SK-N-SH treated with all-trans-retinoic acid at 6 μM for 48 hours (cell line): ENCODE measurements around the gene U2AF2.

Experiments
- ATAC-seq: fragments of 200-7000 bp; cut with Tn5 transposase; 3 replicates; pipeline ENCODE4 v1.9.1; 2020; ENCODE audit warnings: mild to moderate bottlenecking, moderate library complexity
- ARNTL ChIP-seq: fragments of 450-650 bp; formaldehyde crosslinking; IDR thresholded peaks from 2 replicates; pipeline ENCODE4 v1.5.0; 2020; ENCODE audit warnings: low read depth, mild to moderate bottlenecking, moderate library complexity, borderline replicate concordance
- BACH2 ChIP-seq: fragments of 250-450 bp; sonication (Bioruptor Pico); IDR thresholded peaks from 2 replicates; pipeline ENCODE4 v1.9.0; 2021; ENCODE audit warnings: mild to moderate bottlenecking, borderline replicate concordance
- CSDC2 ChIP-seq: fragments of 250-450 bp; sonication (Bioruptor Pico); IDR thresholded peaks from 2 replicates; pipeline ENCODE4 v1.5.0; 2020; ENCODE audit warnings: mild to moderate bottlenecking, moderate library complexity
- ESRRG ChIP-seq: fragments of 250-450 bp; sonication (Bioruptor Pico); IDR thresholded peaks from 2 replicates; pipeline ENCODE4 v1.6.1; 2021; ENCODE audit warnings: mild to moderate bottlenecking
- GLIS3 ChIP-seq: fragments of 250-450 bp; sonication (Bioruptor Pico); IDR thresholded peaks from 2 replicates; pipeline ENCODE4 v1.5.0; 2020; ENCODE audit warnings: mild to moderate bottlenecking, moderate library complexity
- ISL1 ChIP-seq: fragments of 250-450 bp; sonication (Bioruptor Pico); IDR thresholded peaks from 2 replicates; pipeline ENCODE4 v2.1.2; 2022; ENCODE audit warnings: mild to moderate bottlenecking, moderate library complexity
- OSR1 ChIP-seq: fragments of 250-450 bp; sonication (Bioruptor Pico); IDR thresholded peaks from 2 replicates; pipeline ENCODE4 v1.8.0; 2022; ENCODE audit warnings: moderate library complexity, mild to moderate bottlenecking, inconsistent platforms
- PATZ1 ChIP-seq: fragments of 250-450 bp; sonication (Bioruptor Pico); IDR thresholded peaks from 2 replicates; pipeline ENCODE4 v1.8.0; 2020; ENCODE audit warnings: mild to moderate bottlenecking, moderate library complexity, borderline replicate concordance
- POU6F1 ChIP-seq: fragments of 250-450 bp; sonication (Bioruptor Pico); IDR thresholded peaks from 2 replicates; pipeline ENCODE4 v1.8.0; 2021; ENCODE audit warnings: low read depth, mild to moderate bottlenecking, moderate library complexity, borderline replicate concordance
- PPARA ChIP-seq: fragments of 250-450 bp; sonication (Bioruptor Pico); IDR thresholded peaks from 2 replicates; pipeline ENCODE4 v1.5.0; 2020; ENCODE audit warnings: mild to moderate bottlenecking, borderline replicate concordance
- RARB ChIP-seq: fragments of 250-450 bp; sonication (Bioruptor Pico); IDR thresholded peaks from 2 replicates; pipeline ENCODE4 v1.8.0; 2021; ENCODE audit warnings: mild to moderate bottlenecking, moderate library complexity
- SNAI2 ChIP-seq: fragments of 250-450 bp; sonication (Bioruptor Pico); IDR thresholded peaks from 2 replicates; pipeline ENCODE4 v1.5.0; 2020; ENCODE audit warnings: mild to moderate bottlenecking, moderate library complexity
- TCF4 ChIP-seq: fragments of 250-450 bp; sonication (Bioruptor Pico); IDR thresholded peaks from 2 replicates; pipeline ENCODE4 v1.8.0; 2021; ENCODE audit warnings: mild to moderate bottlenecking, moderate library complexity, borderline replicate concordance
- TOX ChIP-seq: fragments of 250-450 bp; sonication (Bioruptor Pico); IDR thresholded peaks from 2 replicates; pipeline ENCODE4 v1.8.0; 2021; ENCODE audit warnings: mild to moderate bottlenecking, moderate library complexity, borderline replicate concordance
- TSHZ2 ChIP-seq: fragments of 250-450 bp; sonication (Bioruptor Pico); IDR thresholded peaks from 2 replicates; pipeline ENCODE4 v1.5.0; 2020; ENCODE audit warnings: mild to moderate bottlenecking, moderate library complexity
- ZC3H10 ChIP-seq: fragments of 250-450 bp; sonication (Bioruptor Pico); IDR thresholded peaks from 2 replicates; pipeline ENCODE4 v1.5.1; 2021; ENCODE audit warnings: mild to moderate bottlenecking, moderate library complexity
- ZFP3 ChIP-seq: fragments of 250-450 bp; sonication (Bioruptor Pico); IDR thresholded peaks from 2 replicates; pipeline ENCODE4 v1.5.0; 2020; ENCODE audit warnings: mild to moderate bottlenecking, moderate library complexity
- ZFP30 ChIP-seq: fragments of 450-650 bp; formaldehyde crosslinking; IDR thresholded peaks from 2 replicates; pipeline ENCODE4 v1.5.0; 2022; ENCODE audit warnings: mild to moderate bottlenecking, moderate library complexity
- ZNF565 ChIP-seq: fragments of 450-650 bp; formaldehyde crosslinking; conservative IDR thresholded peaks from 2 replicates; pipeline ENCODE4 v1.5.0; 2020; ENCODE audit warnings: low read depth, mild to moderate bottlenecking, moderate library complexity
- ZNF70 ChIP-seq: fragments of 450-650 bp; formaldehyde crosslinking; IDR thresholded peaks from 2 replicates; pipeline ENCODE4 v1.5.0; 2020; ENCODE audit warnings: mild to moderate bottlenecking, moderate library complexity
- ZNF8 ChIP-seq: fragments of 450-650 bp; formaldehyde crosslinking; IDR thresholded peaks from 2 replicates; pipeline ENCODE4 v1.5.0; 2020; ENCODE audit warnings: mild to moderate bottlenecking, moderate library complexity
- TF ChIP-seq, protein P1 (sequence below): fragments of 250-450 bp; sonication (Bioruptor Pico); IDR thresholded peaks from 2 replicates; pipeline ENCODE4 v1.5.1; 2021; ENCODE audit warnings: mild to moderate bottlenecking, moderate library complexity
- TF ChIP-seq, protein P2 (sequence below): fragments of 250-450 bp; sonication (Bioruptor Pico); IDR thresholded peaks from 2 replicates; pipeline ENCODE4 v1.5.1; 2020; ENCODE audit warnings: low read depth, mild to moderate bottlenecking, moderate library complexity

Gene U2AF2

DNA sequence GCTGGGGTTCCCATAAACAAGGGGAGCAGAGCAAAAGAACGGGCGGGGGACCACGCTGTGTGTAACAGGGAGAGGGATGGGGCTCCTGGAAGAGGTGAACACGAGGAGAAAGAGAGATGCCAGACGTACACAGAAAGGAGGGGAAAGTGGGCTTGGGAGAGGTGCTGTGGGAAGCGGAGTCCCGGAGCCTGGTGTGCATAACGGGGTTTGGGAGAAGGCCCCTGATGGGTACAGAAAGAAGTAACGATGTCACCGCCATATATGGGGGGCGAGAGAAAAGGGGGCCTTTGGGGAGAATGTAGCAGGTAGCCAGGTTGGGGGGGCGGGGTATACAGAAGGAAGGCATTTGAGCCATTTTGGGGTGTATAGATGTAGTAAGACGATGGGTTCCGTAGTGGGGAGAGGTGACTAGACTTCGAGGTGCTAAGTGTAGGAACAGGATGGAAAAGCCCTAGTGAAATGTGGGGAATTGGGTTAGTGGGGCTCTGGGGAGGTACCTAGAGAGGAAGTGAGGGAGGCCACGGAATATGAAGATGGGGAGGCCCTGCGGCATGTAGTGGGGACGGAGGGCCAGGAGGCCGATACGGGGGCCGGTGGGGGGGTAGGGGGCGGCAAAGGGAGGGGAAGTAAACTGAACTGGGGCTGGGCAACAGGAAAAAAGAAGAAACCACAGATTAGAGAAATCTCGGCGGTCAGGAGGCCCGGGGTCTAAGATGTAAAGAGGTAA is 13.2 kb upstream of the U2AF2 start (continued):
- no peak for TF ChIP-seq ZNF565 (CRISPR knock-in tag)
- TF ChIP-seq BACH2 (CRISPR knock-in tag): no peak
- TF ChIP-seq ZNF8: no peak
- TF ChIP-seq TCF4 (CRISPR knock-in tag): no peak
- TF ChIP-seq, all 23 proteins: peak for 0

DNA sequence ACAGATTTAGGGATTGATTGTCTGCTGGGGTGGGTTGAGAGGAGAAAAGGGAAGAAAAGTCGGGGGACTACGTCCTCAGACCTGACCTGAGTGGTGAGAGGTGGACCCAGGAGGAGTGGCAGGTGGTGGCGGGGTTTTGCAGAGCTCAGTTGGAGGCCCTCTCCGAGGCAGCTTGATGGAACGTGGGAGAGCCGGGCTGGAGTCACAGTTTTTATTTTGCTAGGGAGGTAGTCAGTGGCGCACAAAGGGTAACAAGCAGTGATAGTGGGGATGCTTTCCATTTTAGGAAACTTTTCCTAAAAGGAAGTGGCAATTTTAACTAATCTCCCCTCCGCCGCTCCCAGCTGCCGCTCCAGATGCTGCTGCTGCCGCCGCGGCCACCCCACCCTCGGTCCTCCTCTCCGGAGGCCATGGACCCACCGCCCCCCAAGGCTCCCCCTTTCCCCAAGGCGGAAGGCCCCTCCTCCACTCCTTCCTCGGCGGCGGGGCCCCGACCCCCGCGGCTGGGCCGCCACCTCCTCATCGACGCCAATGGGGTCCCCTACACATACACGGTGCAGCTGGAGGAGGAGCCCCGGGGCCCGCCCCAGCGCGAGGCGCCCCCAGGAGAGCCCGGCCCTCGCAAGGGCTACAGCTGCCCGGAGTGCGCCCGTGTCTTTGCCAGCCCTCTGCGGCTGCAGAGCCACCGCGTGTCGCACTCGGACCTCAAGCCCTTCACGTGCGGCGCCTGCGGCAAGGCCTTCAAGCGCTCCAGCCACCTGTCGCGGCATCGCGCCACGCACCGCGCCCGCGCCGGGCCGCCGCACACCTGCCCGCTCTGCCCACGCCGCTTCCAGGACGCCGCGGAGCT is 12.5 kb upstream of the U2AF2 start:
- TF ChIP-seq TCF4 (CRISPR knock-in tag) (no peak), CSDC2 (CRISPR knock-in tag) (no peak), ZNF70 (CRISPR knock-in tag) (no peak), ZC3H10 (CRISPR knock-in tag) (no peak), ZNF8 (no peak), PATZ1 (CRISPR knock-in tag) (no peak), ESRRG (CRISPR knock-in tag) (no peak), PPARA (CRISPR knock-in tag) (no peak), ARNTL (CRISPR knock-in tag) (no peak)
- no peak; the same call in 2 of the 3 replicates for ATAC-seq

DNA sequence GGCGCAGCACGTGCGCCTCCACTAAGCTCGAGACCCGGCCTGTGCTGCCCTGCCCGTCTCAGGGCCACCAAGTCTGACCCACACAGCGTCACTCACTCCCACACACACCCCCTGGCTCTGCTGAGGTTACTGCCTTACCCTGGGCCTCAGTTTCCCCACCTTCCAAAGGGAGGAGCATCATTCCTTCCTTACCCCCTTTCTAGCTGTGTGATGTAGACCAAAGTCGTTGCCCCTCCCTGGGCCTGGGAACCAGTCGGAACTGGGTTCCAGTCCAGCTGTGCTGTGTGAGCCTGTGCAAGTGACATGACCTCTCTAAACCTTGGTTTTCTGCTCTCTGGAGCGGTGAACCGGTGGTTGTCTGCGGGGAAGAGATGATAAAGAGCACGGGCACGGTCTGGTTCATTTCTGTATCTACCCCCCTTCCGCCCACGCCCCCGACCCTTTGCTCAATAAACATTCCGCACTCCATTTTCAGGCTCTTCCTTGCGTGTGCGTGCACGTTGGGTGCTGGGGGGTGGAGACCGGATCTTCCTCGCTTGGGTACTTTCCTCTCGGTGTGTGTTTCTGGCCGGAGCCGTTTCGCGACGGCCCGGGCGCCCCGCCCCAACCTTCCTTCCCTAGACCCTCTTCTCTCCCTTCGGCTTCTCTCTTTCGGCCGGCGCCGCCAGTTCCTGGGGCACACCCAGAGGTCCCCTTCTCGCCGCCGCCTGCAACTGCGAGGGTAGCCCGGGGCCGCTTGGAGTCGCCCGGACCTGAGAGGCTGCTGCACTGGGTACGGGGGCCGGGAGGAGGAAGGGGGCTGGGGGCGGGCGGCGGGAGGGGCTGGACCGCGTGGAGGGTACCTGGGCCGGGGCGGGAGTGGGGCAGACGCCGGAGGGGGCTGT is 11.6 kb upstream of the U2AF2 start, which contains the start of gene ZNF581:
Gene ZNF581 (plus strand): TSS at position 647 of the 884 bp plus-strand sequence. CDS start 923 bp downstream, outside the sequence.
- ATAC-seq: peak; percentile 53
- TF ChIP-seq PPARA (CRISPR knock-in tag): no peak
- TF ChIP-seq, protein P1, sequence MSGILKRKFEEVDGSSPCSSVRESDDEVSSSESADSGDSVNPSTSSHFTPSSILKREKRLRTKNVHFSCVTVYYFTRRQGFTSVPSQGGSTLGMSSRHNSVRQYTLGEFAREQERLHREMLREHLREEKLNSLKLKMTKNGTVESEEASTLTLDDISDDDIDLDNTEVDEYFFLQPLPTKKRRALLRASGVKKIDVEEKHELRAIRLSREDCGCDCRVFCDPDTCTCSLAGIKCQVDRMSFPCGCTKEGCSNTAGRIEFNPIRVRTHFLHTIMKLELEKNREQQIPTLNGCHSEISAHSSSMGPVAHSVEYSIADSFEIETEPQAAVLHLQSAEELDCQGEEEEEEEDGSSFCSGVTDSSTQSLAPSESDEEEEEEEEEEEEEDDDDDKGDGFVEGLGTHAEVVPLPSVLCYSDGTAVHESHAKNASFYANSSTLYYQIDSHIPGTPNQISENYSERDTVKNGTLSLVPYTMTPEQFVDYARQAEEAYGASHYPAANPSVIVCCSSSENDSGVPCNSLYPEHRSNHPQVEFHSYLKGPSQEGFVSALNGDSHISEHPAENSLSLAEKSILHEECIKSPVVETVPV (CRISPR knock-in tag): no peak
- TF ChIP-seq, protein P2, sequence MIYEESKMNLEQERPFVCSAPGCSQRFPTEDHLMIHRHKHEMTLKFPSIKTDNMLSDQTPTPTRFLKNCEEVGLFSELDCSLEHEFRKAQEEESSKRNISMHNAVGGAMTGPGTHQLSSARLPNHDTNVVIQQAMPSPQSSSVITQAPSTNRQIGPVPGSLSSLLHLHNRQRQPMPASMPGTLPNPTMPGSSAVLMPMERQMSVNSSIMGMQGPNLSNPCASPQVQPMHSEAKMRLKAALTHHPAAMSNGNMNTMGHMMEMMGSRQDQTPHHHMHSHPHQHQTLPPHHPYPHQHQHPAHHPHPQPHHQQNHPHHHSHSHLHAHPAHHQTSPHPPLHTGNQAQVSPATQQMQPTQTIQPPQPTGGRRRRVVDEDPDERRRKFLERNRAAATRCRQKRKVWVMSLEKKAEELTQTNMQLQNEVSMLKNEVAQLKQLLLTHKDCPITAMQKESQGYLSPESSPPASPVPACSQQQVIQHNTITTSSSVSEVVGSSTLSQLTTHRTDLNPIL (CRISPR knock-in tag): no peak
- no peak for TF ChIP-seq PATZ1 (CRISPR knock-in tag)
- no peak for TF ChIP-seq ISL1 (CRISPR knock-in tag)
- TF ChIP-seq OSR1: no peak
- TF ChIP-seq ZNF70 (CRISPR knock-in tag): 0 out of 2 replicates have a peak, but pooled peaks have one; percentile 6
- no peak for TF ChIP-seq SNAI2
- TF ChIP-seq ZNF565 (CRISPR knock-in tag): no peak
- TF ChIP-seq ARNTL (CRISPR knock-in tag): no peak
- no peak for TF ChIP-seq POU6F1 (CRISPR knock-in tag)
- no peak for TF ChIP-seq RARB (CRISPR knock-in tag)
- 0 out of 2 replicates have a peak, but pooled peaks have one; percentile 36 for TF ChIP-seq CSDC2 (CRISPR knock-in tag)
- no peak for TF ChIP-seq TOX (CRISPR knock-in tag)
- TF ChIP-seq GLIS3 (CRISPR knock-in tag): peak; percentile 81; the same call in 1 of the 2 replicates
- no peak for TF ChIP-seq TCF4 (CRISPR knock-in tag)
- no peak; the same call in 1 of the 2 replicates for TF ChIP-seq TSHZ2 (CRISPR knock-in tag)
- TF ChIP-seq ZFP30 (CRISPR knock-in tag): no peak
- TF ChIP-seq ZNF8: no peak
- TF ChIP-seq ESRRG (CRISPR knock-in tag): no peak
- TF ChIP-seq ZFP3 (CRISPR knock-in tag): no peak
